ENCODE data around the gene PPP2R2B.

Gene PPP2R2B

DNA sequence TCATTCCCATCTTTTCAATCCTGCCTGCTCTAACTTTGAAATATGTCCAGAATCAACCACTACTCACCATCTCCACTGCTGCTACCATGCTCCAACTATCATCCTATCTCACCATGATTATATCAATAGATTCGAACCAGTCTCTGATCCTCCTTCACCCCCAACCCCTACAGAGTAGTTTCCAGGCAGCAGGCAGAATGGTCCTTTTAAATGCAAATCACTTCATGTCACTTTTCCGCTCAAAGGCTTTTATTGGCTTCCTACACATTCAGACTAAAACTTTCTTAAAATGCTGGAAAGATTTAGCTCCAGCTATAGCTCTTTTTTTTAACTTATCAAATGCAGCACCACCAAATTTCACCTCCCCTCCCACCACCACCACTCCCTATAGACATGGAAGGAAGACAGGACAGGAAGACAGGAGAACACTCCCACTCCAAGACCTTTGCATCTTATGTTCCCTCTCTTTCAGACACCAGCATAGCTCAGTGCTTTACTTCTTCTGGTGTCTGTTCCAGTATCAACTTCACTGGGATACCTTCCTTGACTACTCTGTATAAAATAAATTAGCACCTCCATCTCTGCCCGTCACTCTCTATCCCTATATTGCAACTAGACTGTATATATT lies 9.9 kb upstream of the PPP2R2B start:
- no peak for DNase-seq (ENCODE audit: low spot score)

DNA sequence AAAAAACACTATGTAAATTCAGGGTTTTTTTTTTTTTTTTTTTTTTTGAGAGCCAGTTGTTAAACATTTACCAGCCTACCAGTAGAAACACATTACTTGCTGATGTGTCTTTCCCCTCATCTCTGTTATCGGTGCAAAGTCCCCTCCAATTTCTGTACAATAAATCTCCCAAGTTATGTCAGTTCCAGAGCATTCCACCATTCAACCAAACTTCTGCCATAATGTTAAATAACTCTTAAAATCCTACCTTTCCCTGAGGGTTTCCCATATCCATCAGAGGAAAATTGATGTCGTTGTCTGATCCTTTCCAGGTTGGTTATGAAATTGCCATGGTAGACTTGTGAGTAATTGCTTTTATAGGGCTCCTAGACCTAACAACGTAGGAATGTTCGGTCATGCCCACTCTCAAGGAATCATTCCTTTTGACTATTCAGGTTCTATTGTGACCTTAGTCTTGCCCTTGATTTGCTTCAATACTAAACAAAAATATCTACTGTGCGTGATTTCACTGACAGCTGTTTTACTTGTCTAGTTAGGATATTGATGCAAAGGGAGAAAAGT lies 5.6 kb upstream of the PPP2R2B start:
- no peak for DNase-seq (ENCODE audit: low spot score)

DNA sequence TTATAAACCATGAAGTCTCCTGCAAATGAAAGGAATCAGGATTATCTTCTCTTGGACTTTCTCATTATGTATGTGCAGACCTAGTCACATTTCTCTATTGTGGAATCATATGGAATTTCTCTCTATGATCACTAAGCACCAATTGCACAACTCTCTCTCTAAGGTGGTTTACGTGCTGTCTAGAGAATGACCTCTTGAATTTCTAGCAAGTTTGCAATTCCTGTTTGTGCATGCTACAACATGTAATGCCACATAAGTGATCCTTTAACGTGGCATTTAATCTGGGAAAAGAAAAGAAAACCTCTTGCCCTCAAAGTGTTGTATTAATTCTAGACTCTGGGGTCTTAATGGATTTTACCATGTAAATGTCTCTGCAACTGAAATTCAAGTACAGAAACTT lies 5.0 kb upstream of the PPP2R2B start:
- DNase-seq (ENCODE audit: low spot score) = no peak

DNA sequence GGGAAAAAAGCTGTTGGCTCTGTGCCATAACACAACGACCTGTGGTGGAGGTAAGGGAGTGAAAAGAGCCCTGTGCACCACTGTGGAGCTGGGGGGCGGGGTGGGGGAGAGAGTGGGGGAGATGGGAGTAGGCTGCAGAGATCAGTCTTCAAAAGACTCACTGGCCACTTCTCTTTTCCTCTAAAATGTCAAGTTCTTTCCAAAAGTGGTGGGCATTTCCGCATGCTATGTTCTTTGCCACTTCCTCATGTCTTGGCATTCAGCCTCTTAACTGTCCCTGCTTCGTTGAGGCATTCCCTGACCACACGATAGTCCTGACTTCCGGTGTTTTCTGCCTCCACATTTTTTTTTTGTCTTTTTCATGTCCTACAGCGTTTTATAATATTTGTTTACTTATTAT lies 2.4 kb upstream of the PPP2R2B start:
- no peak for DNase-seq (ENCODE audit: low spot score)

DNA sequence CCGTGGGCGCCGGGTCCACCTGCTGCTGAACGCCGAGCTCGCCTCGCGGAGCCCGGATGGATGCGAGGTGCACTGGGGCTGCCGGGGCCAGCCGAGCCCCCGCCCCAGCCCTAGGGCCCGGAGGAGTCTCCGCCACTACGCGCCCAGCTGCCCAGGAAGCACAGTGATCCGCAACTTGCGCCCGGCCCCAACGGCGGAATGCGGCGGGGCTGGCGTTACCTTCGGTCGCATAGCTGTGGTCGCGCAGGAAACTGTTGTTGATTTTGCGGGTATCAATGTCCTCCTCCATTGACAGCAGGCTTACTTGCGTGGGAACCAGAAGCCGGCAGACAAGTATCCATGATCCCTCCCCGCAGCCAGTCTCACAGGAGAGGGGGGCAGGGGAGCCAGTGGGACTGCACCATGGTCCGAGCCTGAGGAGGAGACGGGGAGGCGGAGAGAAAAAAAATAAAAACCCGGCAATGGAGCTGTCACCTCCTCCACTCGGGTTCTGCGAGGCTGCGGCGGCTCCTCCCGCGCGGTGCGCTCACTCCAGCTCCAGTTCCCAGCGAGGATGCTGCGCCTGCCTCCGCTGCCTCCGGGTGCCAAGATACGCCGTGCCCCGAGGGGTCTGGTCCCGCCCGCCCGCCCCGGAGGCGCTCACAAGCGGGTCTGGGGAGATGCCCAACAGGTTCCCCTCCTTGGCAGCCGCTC lies 628 bp downstream of the PPP2R2B start:
- DNase-seq (ENCODE audit: low spot score) = peak; percentile 58

DNA sequence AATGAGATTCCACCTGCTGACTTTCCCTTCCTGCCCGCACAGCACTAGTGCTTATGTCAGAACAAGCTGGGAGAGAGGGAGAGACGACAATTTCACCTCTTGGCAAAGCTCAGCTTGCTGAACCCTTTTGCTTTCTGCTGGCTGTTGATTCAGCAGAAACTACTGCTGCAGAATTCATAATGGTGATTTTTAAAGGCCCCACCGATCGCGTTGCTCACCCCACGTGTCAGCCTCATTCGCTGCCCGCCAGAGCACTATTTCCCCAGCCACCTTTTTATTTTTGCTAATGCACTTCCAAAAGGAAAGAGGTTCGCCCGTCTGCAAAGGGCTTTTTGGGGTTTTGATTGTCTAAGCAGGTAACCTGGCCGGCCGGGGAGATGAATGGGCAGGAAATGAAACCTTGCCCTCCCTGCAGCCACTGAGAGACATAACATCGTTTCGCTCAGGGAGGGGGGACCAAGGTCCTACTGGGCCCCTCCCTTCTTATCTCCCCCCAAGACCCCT lies 1.3 kb downstream of the PPP2R2B start:
- peak; percentile 66 for DNase-seq (ENCODE audit: low spot score)

DNA sequence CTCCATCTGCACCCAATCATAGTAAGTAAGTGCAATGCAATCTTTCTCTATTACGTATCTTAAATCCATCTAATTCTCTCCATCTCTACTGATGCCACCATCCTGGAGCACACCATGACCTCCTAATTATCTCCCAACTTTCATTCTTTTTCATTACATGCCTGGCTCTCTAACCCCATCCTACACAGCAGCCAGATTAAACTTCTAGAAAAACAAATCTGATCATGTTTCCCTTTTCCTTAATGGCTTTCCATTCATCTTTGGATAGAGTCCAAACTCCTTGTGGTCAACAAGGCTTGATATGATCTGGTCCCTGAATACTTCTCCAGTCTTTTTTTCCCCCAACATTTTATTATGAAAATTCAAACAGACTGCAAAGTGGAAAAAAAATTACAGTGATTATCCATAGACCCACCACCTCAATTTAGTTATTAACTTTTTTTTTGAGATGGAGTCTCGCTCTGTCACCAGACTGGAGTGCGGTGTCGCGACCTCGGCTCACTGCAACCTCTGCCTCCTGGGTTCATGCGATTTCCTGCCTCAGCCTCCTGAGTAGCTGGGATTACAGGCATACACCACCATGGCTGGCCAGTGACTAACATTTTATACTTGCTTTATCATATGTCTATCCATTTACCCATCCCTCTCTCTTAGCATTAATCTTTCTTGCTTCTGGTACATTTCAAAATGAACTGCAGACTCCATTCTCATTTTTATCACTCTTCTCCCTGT lies 5.2 kb downstream of the PPP2R2B start:
- no peak for DNase-seq (ENCODE audit: low spot score)

DNA sequence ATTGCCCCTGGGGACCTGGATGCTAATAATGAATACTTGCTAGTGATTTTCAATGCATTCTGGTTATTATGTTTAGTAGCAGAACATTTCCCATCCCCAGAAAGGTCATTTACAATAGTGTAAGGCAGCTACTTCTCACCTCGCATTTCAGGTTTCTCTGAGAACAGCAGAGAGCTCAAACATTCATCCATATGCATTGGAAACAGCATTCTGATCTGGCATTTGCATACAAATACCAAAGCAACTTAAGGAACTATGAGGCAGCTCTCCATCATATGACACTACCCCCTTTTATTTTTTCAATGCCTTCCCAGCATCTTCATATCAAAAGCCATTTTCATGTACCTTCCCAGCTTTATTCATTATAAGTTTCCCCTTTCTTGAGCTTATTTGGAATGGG lies 6.4 kb downstream of the PPP2R2B start:
- no peak for DNase-seq (ENCODE audit: low spot score)

DNA sequence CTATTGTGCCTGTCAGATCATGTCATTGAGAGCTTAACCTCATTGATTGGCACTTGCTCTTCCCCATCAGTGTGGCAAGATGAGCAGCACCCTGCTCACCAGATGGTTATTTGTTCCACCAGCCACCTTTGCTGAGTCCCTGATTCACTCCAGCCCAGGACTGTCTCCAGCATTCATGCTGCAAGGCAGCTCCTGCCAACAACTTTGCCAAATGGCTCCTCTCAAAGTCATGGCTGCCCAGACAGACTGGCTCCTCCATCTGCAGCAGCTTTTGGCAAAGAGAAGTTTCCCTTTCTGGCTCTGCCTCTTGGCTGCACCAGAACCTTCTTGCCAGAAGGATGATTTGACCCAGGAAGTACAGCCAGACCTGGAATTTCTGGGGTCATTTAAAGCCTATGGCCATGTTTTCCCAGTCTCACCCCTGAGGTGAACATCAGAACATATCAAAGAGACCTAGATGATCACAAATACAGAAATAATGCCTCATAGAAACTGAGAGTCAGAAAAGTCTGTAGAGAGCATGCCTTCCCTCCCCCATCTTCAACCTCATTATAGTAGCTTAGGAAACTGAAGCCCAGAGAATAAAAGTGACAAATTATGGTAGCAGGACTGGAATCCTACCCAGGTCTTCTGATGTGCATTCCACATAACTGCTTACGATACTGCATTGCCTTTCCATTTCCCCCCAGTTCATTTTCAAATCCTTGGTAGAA lies 10.4 kb downstream of the PPP2R2B start:
- DNase-seq (ENCODE audit: low spot score) = peak; percentile 70

DNA sequence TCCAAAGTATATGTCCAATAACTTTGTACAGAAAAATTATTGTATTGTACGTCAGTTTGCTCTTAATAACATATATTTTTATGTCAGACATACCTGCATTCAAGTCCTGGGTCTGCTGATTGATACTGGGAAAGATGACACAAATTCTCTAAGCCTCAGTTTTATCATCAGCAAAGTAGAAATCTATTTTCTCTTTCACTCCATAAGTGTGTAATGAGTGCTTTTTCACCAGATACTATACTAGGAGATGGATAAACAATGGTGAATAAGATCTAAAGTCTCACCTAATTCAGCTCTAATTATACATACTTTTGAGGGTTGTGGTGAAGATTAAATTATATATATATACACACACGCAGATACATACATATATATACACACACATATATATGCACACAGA lies 12.3 kb downstream of the PPP2R2B start:
- DNase-seq (ENCODE audit: low spot score) = no peak

DNA sequence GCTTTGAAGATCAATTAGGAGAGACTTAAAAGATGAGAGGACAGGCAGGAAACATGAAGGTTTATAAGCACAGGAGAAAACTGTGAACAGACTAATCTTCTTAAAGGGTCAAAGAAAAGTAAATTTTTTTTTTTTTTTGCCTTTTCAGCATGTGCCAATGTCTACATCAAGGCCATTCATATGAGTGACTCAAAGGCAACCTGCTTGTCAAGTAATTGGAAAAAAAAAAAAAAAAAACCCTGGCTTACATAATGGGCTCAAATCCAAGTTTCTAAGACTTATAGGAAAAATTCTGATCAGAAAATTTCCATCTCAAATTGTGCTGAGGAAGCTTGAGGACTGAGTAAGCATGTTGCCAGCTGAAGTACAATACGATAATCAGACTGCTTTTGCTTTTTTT lies 15.9 kb downstream of the PPP2R2B start:
- no peak for DNase-seq (ENCODE audit: low spot score)

DNA sequence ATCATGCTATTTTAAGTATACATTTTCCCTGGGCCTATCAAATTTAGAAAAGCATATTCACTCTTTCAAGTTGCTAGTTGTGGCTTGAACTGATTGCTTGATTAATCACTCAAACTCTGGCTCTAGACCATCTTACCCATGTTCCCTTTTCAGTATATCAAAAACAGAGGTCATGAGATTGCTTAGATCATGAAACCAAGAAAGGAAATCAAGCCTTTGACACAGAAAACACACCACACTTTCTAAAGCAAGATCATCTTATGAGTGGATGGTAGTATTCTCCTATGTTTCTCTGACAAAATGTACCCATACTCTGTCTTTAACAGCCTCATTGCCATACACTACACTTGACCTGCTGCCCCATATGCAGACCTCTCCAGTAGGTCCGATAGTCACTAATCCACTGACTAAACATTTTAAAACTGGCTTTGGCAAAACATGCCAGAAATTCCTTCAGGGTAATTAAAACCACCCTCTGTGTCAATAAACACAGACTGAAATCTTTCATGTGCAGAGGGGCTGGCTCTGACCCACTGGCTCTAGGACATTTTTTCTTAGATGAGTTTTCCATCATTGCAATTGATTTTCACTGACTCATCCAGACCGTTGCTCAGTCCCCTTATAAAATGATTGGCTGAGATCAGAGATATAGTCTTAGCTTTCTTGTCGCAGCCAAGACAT lies 18.2 kb downstream of the PPP2R2B start:
- DNase-seq (ENCODE audit: low spot score) = no peak

DNA sequence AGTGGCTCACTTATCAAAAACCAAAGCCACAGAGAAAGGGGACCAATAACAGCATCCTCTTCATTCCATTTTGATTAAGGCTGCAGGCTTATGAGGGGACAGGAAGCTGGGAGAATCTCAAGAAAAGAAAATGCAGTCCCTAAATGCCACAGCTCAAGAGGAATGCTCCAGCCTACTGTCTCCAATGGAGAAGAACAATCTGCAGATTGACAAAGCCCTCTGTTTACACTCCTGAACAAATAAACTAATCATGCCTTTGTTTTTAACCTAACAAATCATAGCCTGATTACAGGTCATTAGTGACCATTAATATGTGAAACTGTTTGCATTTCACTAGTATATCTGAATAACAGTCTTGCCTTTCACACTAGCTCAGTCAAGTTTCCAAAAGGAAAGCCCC lies 26.5 kb downstream of the PPP2R2B start:
- no peak for DNase-seq (ENCODE audit: low spot score)

DNA sequence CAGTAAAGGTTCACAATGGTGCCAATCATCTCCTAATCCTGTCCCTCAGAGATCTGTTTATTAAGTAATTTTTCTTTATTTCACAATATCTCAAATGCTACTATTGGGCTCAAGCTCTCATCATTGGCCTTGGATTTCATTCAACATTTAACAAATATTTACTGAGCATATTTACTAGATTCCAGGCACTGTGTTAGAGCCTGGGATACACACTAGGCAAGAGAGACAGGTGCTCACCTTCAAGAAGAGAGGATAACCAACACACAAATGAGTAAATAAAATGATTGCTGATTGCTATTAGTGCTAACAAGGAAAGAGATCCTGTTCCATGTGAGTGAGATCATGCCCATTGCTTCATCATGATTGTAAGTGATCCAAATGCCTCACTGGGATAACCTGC lies 27.4 kb downstream of the PPP2R2B start:
- DNase-seq (ENCODE audit: low spot score) = no peak

DNA sequence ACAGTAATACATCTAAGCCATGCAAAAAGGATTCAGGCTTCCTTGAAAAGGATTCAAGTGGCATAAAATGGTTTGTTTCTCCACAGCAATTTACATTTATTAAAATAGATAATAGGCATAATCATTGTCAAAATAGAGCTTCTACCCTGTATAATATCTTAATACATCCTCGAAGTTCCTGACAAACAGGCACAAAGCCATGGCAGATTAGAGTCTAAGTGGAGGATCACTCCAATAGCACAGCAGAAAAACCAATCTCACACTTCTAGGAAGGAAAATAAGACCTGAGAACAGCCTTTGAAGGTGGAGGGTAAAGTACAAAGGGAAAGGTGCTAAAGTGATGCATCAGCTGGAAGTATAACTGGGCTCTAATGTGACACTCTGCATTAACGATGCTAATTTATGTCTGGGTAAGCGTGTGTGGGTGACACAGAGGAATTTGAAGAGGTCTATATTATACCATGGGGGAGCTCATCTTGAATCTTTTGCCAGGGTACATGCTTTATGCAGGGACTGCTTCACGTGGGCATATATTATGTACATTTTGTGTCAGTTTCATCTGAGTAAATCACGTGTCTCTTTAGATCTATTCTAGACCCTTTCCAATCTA lies 28.8 kb downstream of the PPP2R2B start:
- DNase-seq (ENCODE audit: low spot score) = no peak

DNA sequence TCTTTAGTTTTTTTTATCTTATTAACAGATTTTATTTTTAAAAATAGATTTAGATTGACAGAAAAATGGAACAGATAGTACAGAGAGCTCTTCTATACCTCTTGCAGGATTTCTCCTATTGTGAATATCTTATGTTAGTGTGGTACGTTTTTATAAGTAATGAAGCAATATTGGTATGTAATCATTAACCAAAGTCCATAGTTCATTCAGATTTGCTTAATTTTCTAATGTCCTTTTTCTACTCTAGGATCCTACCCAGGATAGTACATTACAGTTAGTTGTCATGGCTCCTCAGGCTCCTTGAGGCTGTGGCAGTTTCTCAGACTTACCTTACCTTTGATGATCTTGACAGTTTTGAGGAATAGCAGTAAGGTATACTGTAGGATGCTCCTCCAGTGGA lies 30.4 kb downstream of the PPP2R2B start:
- DNase-seq (ENCODE audit: low spot score) = no peak

DNA sequence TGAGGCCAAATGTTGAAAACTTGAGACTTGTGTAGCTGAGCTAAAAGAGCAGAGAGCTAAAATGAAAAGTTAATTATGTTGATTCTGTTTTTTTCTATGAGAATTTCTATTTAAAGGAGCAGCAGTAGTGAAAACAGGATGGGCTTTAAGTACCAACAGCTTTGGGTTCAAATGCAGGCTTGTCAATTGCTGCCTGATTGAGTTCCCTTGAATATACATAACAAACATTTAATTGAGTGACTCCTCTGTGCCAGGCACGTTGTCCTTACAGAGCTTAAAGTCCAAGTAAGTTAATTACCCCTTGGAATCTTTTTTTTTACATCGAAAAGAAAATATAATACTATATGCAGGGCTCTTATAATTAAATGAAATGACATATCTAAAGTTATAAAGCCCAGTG lies 38.5 kb downstream of the PPP2R2B start:
- DNase-seq (ENCODE audit: low spot score) = no peak

DNA sequence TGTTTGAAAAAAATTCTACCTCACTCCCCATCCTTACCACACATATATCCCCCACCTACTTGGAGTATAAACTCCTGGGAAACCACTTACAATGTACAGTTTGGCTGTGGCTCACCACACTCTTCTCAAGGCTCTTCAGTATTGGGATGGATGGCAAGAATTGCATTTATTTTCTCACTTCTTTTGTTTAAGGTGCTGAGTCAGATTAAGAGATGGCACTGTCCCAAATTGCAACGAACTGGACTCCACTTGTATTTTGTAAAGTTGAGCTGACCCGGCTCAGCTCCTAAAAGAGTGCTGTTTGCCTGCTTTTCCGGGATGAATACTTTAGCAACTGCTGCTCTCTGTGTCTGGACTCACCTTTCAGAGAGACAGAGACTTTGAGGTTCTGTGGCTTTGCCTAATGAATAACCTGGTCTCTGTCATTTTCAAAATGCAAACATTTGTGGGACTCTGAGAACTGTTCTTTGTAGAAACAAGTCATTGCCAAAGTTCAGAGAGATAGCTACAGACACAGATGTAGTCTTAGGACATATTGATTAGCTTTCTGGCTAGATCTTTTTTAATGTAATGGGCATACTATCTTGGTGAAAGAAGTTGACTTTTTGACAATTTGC lies 42.2 kb downstream of the PPP2R2B start:
- DNase-seq (ENCODE audit: low spot score) = no peak

DNA sequence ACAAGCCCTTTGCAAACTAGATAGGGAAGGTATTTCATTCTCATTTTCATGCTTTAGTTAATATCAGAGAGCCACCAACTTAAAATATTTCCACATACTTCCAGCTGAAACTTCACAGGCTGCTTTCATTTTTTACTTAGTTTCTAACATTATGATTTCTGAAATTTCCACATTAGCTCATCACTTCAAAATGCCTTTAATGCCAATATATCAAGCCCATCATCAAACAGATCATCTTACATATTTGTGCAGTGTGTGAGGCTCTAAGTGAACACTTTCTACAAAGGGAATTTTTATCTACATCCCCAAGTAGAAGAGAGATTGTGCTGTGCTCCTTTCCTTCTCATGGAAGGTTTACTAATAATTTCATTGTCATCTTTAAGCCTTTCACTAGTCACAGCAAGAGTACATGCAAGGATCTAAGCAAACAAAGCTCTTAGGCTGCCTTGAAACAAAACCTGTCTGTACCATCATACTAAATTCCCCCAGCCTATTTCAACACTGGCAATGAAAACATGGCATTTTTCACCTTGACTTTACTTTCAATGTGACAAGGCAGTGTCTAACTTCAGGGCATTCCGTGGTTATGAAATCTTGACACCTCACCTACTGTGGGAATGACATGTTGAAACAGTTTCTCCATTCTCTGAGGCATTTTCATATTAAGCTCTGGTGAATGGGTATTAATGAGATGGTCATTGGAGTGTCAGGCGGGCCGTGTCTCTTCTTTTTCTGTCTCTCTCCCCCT lies 45.4 kb downstream of the PPP2R2B start:
- no peak for DNase-seq (ENCODE audit: low spot score)

DNA sequence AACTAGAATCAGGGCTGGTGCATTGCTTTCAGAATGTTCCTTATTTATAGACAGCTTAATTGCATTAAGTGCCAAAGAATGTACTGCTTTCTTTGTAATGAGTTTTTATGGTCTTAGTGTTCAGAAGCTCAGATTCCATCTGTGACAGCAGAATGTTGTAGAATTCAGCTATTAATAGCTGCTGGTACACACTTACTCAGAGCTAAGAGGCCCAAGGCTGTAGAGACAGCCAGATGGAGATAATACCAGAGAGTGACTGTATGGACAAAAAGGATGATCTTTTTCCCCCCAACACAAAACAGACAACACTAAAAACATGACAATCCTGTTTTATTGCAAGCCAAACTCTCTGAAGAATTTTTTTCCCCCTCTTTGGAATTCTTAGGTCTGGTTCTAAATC lies 50.2 kb downstream of the PPP2R2B start:
- peak; percentile 41 for DNase-seq (ENCODE audit: low spot score)
